Measurements from ENCODE around the gene HNF1B. TPM values are rescaled to one million over a fixed set of nuclear protein-coding genes. Genes with fewer than 3 reads are reported as not detected.

Gene HNF1B
- total and polyA plus RNA-seq, 4 donors = 4.1 to 18.9 (median 12.4) TPM

- H3K27me3 ChIP-seq (ENCODE audit: control insufficient read depth in 3 of 3, insufficient read depth in 3 of 3, low read length in 2 of 3) = peaks cover 0 to 2% (median 0%) of the 10 kb centered on the region in 3 donors
- H3K27ac ChIP-seq (ENCODE audit: low read depth in 1 of 2, low read length in 1 of 2) = peak overlapping the region in 1 of 2 donors; percentile 63
- H3K36me3 ChIP-seq (ENCODE audit: control insufficient read depth in 4 of 4, insufficient read depth in 4 of 4, low read length in 4 of 4) = peaks cover 0 to 4% (median 0%) of the 10 kb centered on the region in 4 donors
- no peak overlapping the region for H3K4me3 ChIP-seq
- DNase-seq (no peak), ATAC-seq (ENCODE audit: insufficient read depth, low FRiP score) (peak; percentile 49)
- H3K9ac ChIP-seq (ENCODE audit: insufficient read depth in 1 of 2, low read length in 2 of 2) = no peak overlapping the region
- H3K4me1 ChIP-seq (ENCODE audit: control insufficient read depth in 5 of 5, insufficient read depth in 5 of 5, low read length in 5 of 5) = peaks cover 0 to 1% (median 0%) of the 10 kb centered on the region in 5 donors
- H3K9me3 ChIP-seq (ENCODE audit: control insufficient read depth in 4 of 4, insufficient read depth in 3 of 4, low read length in 3 of 4) = no peaks in the 10 kb centered on the region
- TF ChIP-seq CTCF (IDR thresholded peaks at IDR 0.05; ENCODE audit: control extremely low read depth, extremely low read depth) = no peak
Observed at GRCh38 chr17:37702598-37702997, 42.3 kb downstream of the HNF1B start.

- peak; percentile 62 for ATAC-seq (ENCODE audit: insufficient read depth, low FRiP score)
- Histone ChIP-seq H3K4me1 (ENCODE audit: control insufficient read depth in 5 of 5, insufficient read depth in 5 of 5, low read length in 5 of 5) (peaks cover 0 to 1% (median 0%) of the 10 kb centered on the region in 5 donors), H3K9me3 (ENCODE audit: control insufficient read depth in 4 of 4, insufficient read depth in 3 of 4, low read length in 3 of 4) (no peaks in the 10 kb centered on the region), H3K27ac (ENCODE audit: low read depth in 1 of 2, low read length in 1 of 2) (no peak overlapping the region), H3K27me3 (ENCODE audit: control insufficient read depth in 3 of 3, insufficient read depth in 3 of 3, low read length in 2 of 3) (peaks cover 0 to 3% (median 0%) of the 10 kb centered on the region in 3 donors), H3K36me3 (ENCODE audit: control insufficient read depth in 4 of 4, insufficient read depth in 4 of 4, low read length in 4 of 4) (peaks cover 0 to 4% (median 0%) of the 10 kb centered on the region in 4 donors), H3K9ac (ENCODE audit: insufficient read depth in 1 of 2, low read length in 2 of 2) (no peak overlapping the region), H3K4me3 (no peak overlapping the region)
- WGBS, 2 donors = 23 to 26% methylated on average over 5 of the region's 5 CpGs
- no peak for TF ChIP-seq CTCF (IDR thresholded peaks at IDR 0.05; ENCODE audit: control extremely low read depth, extremely low read depth)
- DNase-seq = no peak
Observed at GRCh38 chr17:37701496-37701898, 43.4 kb downstream of the HNF1B start.

GRCh38 chr17:37700881-37701280 is 44.0 kb downstream of the HNF1B start:
- ATAC-seq (ENCODE audit: insufficient read depth, low FRiP score) = no peak
- Histone ChIP-seq H3K27ac (ENCODE audit: low read depth in 1 of 2, low read length in 1 of 2) (no peak overlapping the region), H3K36me3 (ENCODE audit: control insufficient read depth in 4 of 4, insufficient read depth in 4 of 4, low read length in 4 of 4) (peaks cover 0 to 4% (median 0%) of the 10 kb centered on the region in 4 donors), H3K27me3 (ENCODE audit: control insufficient read depth in 3 of 3, insufficient read depth in 3 of 3, low read length in 2 of 3) (peaks cover 0 to 3% (median 0%) of the 10 kb centered on the region in 3 donors), H3K4me3 (no peak overlapping the region), H3K4me1 (ENCODE audit: control insufficient read depth in 5 of 5, insufficient read depth in 5 of 5, low read length in 5 of 5) (peaks cover 0 to 1% (median 0%) of the 10 kb centered on the region in 5 donors), H3K9ac (ENCODE audit: insufficient read depth in 1 of 2, low read length in 2 of 2) (no peak overlapping the region), H3K9me3 (ENCODE audit: control insufficient read depth in 4 of 4, insufficient read depth in 3 of 4, low read length in 3 of 4) (no peaks in the 10 kb centered on the region)
- 82 to 88% methylated on average over 6 of the region's 6 CpGs for WGBS, 2 donors
- no peak for DNase-seq
- no peak for TF ChIP-seq CTCF (IDR thresholded peaks at IDR 0.05; ENCODE audit: control extremely low read depth, extremely low read depth)

All from lung (tissue), 12 donors.